HCT116 (cell line): ENCODE results near the gene HEXA. TPM values are rescaled to one million over a fixed set of nuclear protein-coding genes. Genes with fewer than 3 reads are reported as not detected.

Source experiments
- ATAC-seq: fragments of 200-7000 bp; cut with Tn5 transposase; 2 replicates; pipeline ENCODE4 v1.9.1; 2020; ENCODE audit warnings: mild to moderate bottlenecking, moderate library complexity
- Bru-seq: library from RNA; stranded (reverse); fragments of 400-500 nt; gene quantifications from one replicate; lab custom pipeline; 2021; lab: Mats Ljungman, UMichigan
- BruChase-seq, 2 experiments: library from RNA; stranded (reverse); fragments of 400-500 nt; gene quantifications; one replicate each; lab custom pipeline; 2021; lab: Mats Ljungman, UMichigan
- BruUV-seq: library from RNA; stranded (reverse); fragments of 400-500 nt; replicated peaks from 2 replicates; lab custom pipeline; 2021; lab: Mats Ljungman, UMichigan
- CTCF ChIA-PET: fragments of 300-600 bp; sonication (Branson Sonifier 250); formaldehyde crosslinking; loops from one replicate; lab custom pipeline; 2021; ENCODE audit warnings: antibody characterized with exemption; lab: Charles Lee
- POLR2A ChIA-PET: fragments of 300-600, 350-600 bp; sonication (Branson Sonifier 250); formaldehyde crosslinking; loops from one replicate; lab custom pipeline; 2021; ENCODE audit warnings: antibody characterized with exemption; lab: Charles Lee
- RAD21 ChIA-PET, 2 experiments: fragments of 300-600 bp; sonication (Branson Sonifier 250); formaldehyde crosslinking; loops; one replicate each; lab custom pipeline; 2023; ENCODE audit warnings: low total read pairs in 2 of 2; ENCODE audit not compliant: uncharacterized antibody in 2 of 2, unreplicated experiment in 2 of 2, low non-redundant PET in 1 of 2; lab: Charles Lee
- DNase-seq: peaks from one replicate; pipeline ENCODE4 v3.0.0-alpha.2; 2010; ENCODE audit warnings: low read depth, low spot score
- H2AFZ ChIP-seq: fragments of 200-600 bp; shearing (Covaris generic), sonication (generic); 2 replicates; pipeline ENCODE4 v1.6.1; 2017; ENCODE audit warnings: low read depth, mixed run types, mixed read lengths, antibody characterized with exemption, low read length; ENCODE audit not compliant: poor library complexity, severe bottlenecking
- H3K27ac ChIP-seq: 2 replicates; pipeline ENCODE4 v1.5.1; 2012; ENCODE audit warnings: low read depth, low read length
- H3K27me3 ChIP-seq: fragments of 200-600 bp; sonication (generic); 2 replicates; pipeline ENCODE4 v1.6.1; 2016; ENCODE audit warnings: mixed run types, low read length, mixed read lengths; ENCODE audit not compliant: insufficient read depth
- H3K36me3 ChIP-seq, 2 experiments: fragments of 200-500 bp in 1 of 2; fragments of 200-600 bp in 1 of 2; sonication (Bioruptor generic) in 1 of 2; sonication (generic) in 1 of 2; 2 replicates each; pipeline versions ENCODE4 v1.5.1 to v1.6.1; 2014 to 2016; ENCODE audit warnings: low read length in 2 of 2, inconsistent platforms in 1 of 2, mixed read lengths in 1 of 2, mixed run types in 1 of 2; ENCODE audit not compliant: insufficient read depth in 2 of 2, control insufficient read depth in 1 of 2
- H3K4me1 ChIP-seq, 2 experiments: fragments of 200-600 bp in 1 of 2; sonication (generic) in 1 of 2; 2 replicates each; pipeline versions ENCODE4 v1.5.1 to v1.6.1; 2012 to 2017; ENCODE audit warnings: low read length in 2 of 2, inconsistent platforms in 1 of 2, mild to moderate bottlenecking in 1 of 2, mixed read lengths in 1 of 2, mixed run types in 1 of 2, moderate library complexity in 1 of 2; ENCODE audit not compliant: insufficient read depth in 2 of 2, control insufficient read depth in 1 of 2
- H3K4me2 ChIP-seq: fragments of 200-600 bp; sonication (generic); 2 replicates; pipeline ENCODE4 v1.6.1; 2017; ENCODE audit warnings: mixed run types, low read length, mixed read lengths
- H3K4me3 ChIP-seq, 2 experiments: fragments of 200-600 bp in 1 of 2; sonication (generic) in 1 of 2; replicated peaks in 1 of 2; 2 replicates each; pipeline ENCODE4 v1.5.1; 2011 to 2016; ENCODE audit warnings: low read length in 2 of 2, control low read depth in 1 of 2, low read depth in 1 of 2, mild to moderate bottlenecking in 1 of 2, mixed read lengths in 1 of 2, mixed run types in 1 of 2
- H3K79me2 ChIP-seq: fragments of 200-600 bp; sonication (generic); 2 replicates; pipeline ENCODE4 v1.6.1; 2017; ENCODE audit warnings: mild to moderate bottlenecking, mixed run types, low read length, moderate library complexity, mixed read lengths; ENCODE audit not compliant: insufficient read depth
- H3K9ac ChIP-seq: fragments of 200-600 bp; sonication (generic); 2 replicates; pipeline ENCODE4 v1.6.1; 2016; ENCODE audit warnings: low read length, mixed read lengths
- H3K9me2 ChIP-seq: fragments of 200-600 bp; sonication (generic), shearing (Covaris generic); 2 replicates; pipeline ENCODE4 v1.6.1; 2017; ENCODE audit warnings: mixed run types, mild to moderate bottlenecking, moderate library complexity; ENCODE audit not compliant: insufficient read depth
- H3K9me3 ChIP-seq, 2 experiments: fragments of 200-500 bp in 1 of 2; fragments of 200-600 bp in 1 of 2; sonication (Bioruptor generic) in 1 of 2; sonication (generic) in 1 of 2; 2 replicates each; pipeline ENCODE4 v1.6.1; 2014 to 2017; ENCODE audit warnings: low read length in 2 of 2, mixed read lengths in 2 of 2, inconsistent platforms in 1 of 2, low read depth in 1 of 2, mild to moderate bottlenecking in 1 of 2, mixed run types in 1 of 2, moderate library complexity in 1 of 2; ENCODE audit not compliant: control insufficient read depth in 1 of 2, insufficient read depth in 1 of 2
- H4K20me1 ChIP-seq: fragments of 200-600 bp; sonication (generic), shearing (Covaris generic); 2 replicates; pipeline ENCODE4 v1.6.1; 2017; ENCODE audit warnings: mixed run types, mild to moderate bottlenecking, moderate library complexity; ENCODE audit not compliant: insufficient read depth
- ATF3 ChIP-seq: IDR thresholded peaks from 2 replicates; pipeline ENCODE4 v1.6.1; 2012
- CBX3 ChIP-seq: IDR thresholded peaks from 2 replicates; pipeline ENCODE4 v1.6.1; 2012; ENCODE audit warnings: low read depth
- CEBPB ChIP-seq: IDR thresholded peaks from 2 replicates; pipeline ENCODE4 v1.6.1; 2012; ENCODE audit warnings: low read depth
- CTCF ChIP-seq, 3 experiments: fragments of 200-600 bp in 1 of 3; sonication (generic) in 1 of 3; IDR thresholded peaks in 2 of 3; conservative IDR thresholded peaks in 1 of 3; 2 replicates each; pipeline ENCODE4 v1.5.1; 2012 to 2017; ENCODE audit warnings: low read depth in 2 of 3, low read length in 2 of 3, antibody characterized with exemption in 1 of 3, borderline replicate concordance in 1 of 3, control low read depth in 1 of 3, mild to moderate bottlenecking in 1 of 3, mixed read lengths in 1 of 3, mixed run types in 1 of 3, moderate library complexity in 1 of 3; ENCODE audit not compliant: insufficient read depth in 1 of 3
- EGR1 ChIP-seq: IDR thresholded peaks from 2 replicates; pipeline ENCODE4 v1.6.1; 2012; ENCODE audit warnings: low read depth
- ELF1 ChIP-seq: IDR thresholded peaks from 2 replicates; pipeline ENCODE4 v1.6.1; 2012; ENCODE audit warnings: low read depth, borderline replicate concordance
- EZH2 ChIP-seq: fragments of 200-600 bp; sonication (generic); IDR thresholded peaks from 2 replicates; pipeline ENCODE4 v1.6.1; 2017; ENCODE audit warnings: antibody characterized with exemption, mixed run types
- EZH2phosphoT487 ChIP-seq: fragments of 200-600 bp; IDR thresholded peaks from 2 replicates; pipeline ENCODE4 v1.6.1; 2018; ENCODE audit warnings: antibody characterized with exemption, borderline replicate concordance
- POLR2A ChIP-seq: IDR thresholded peaks from 2 replicates; pipeline ENCODE4 v1.7.0; 2011; ENCODE audit warnings: borderline replicate concordance; ENCODE audit not compliant: insufficient read depth, insufficient read length; ENCODE audit errors: extremely low read depth
- POLR2AphosphoS5 ChIP-seq: IDR thresholded peaks from 2 replicates; pipeline ENCODE4 v1.6.1; 2011; ENCODE audit warnings: mild to moderate bottlenecking, low read depth, low read length, moderate library complexity
- RAD21 ChIP-seq: IDR thresholded peaks from 2 replicates; pipeline ENCODE4 v1.6.1; 2012; ENCODE audit warnings: low read depth, mild to moderate bottlenecking
- SIN3A ChIP-seq: IDR thresholded peaks from 2 replicates; pipeline ENCODE4 v1.6.1; 2012; ENCODE audit warnings: low read depth
- SP1 ChIP-seq: IDR thresholded peaks from 2 replicates; pipeline ENCODE4 v1.6.1; 2012; ENCODE audit warnings: low read depth
- SRF ChIP-seq: IDR thresholded peaks from 2 replicates; pipeline ENCODE4 v1.6.1; 2012; ENCODE audit warnings: low read depth
- TCF7L2 ChIP-seq: IDR thresholded peaks from 2 replicates; pipeline ENCODE4 v1.7.0; 2011; ENCODE audit warnings: borderline replicate concordance, inconsistent platforms; ENCODE audit not compliant: insufficient read depth, insufficient read length; ENCODE audit errors: extremely low read depth
- YY1 ChIP-seq: IDR thresholded peaks from 2 replicates; pipeline ENCODE4 v1.6.1; 2011; ENCODE audit warnings: low read length, low read depth, moderate library complexity, mild to moderate bottlenecking; ENCODE audit not compliant: insufficient replicate concordance; ENCODE audit errors: extremely low read depth
- intact Hi-C: fragments of 100-400 bp; cut with micrococcal nuclease; formaldehyde crosslinking; loops from 2 replicates; pipeline ENCODE4 v1.10.0; 2022
- long read RNA-seq: library from polyadenylated mRNA; unstranded; transcript quantifications from one replicate; pipeline ENCODE4 v2.0.0, GENCODE V29; 2021; ENCODE audit not compliant: unreplicated experiment
- polyA plus RNA-seq: library from polyadenylated mRNA; unstranded; fragments of >200 nt; gene quantifications from 2 replicates; pipeline ENCODE4 v1.2.1, GENCODE V29; 2012; ENCODE audit warnings: missing spikeins
- total RNA-seq: library from RNA; stranded (reverse); gene quantifications from one replicate; pipeline ENCODE4 v1.2.1, GENCODE V29; 2021; ENCODE audit not compliant: unreplicated experiment
- TF ChIP-seq, protein P1 (sequence below): IDR thresholded peaks from 2 replicates; pipeline ENCODE4 v1.6.1; 2011; ENCODE audit warnings: mild to moderate bottlenecking, low read length, moderate library complexity; ENCODE audit not compliant: insufficient replicate concordance; ENCODE audit errors: extremely low read depth

HEXA gene
- total RNA-seq (57.1 TPM), Bru-seq, nascent RNA (percentile 76 among the genes with signal in this experiment), BruChase-seq, experiment 1, labeled RNA remaining after a 6-hour chase (percentile 91 among the genes with signal in this experiment), BruChase-seq, experiment 2, labeled RNA remaining after a 2-hour chase (percentile 91 among the genes with signal in this experiment)
- 62.6 and 70.4 TPM in 2 replicates for polyA plus RNA-seq
- long read RNA-seq, full-length matches to known transcripts: 37 of 56 reads
- long read RNA-seq, partial matches to known transcripts: 3 of 56 reads
- long read RNA-seq, other reads (novel, unspliced or antisense): 16 of 56 reads

- ATAC-seq (peak; percentile 83), DNase-seq (peak; percentile 81)
- BruUV-seq: TSS peak; percentile 94
- Histone ChIP-seq H3K9me3 (no peaks in the 10 kb centered on the region), H3K4me3 (peak within 1 kb of the TSS; percentile 77 to 82), H3K4me2 (peak within 1 kb of the TSS; percentile 83), H3K27me3 (no peaks in the 10 kb centered on the region; the same call in 1 of the 2 replicates), H3K9ac (peak within 1 kb of the TSS; percentile 80), H3K9me2 (no peaks in the 10 kb centered on the region), H3K4me1 (peaks cover 0 to 24% of the 10 kb centered on the region in 2 experiments; a peak in 2 of 4 replicates), H3K27ac (peak within 1 kb of the TSS; percentile 53), H3K36me3 (no peaks in the 10 kb centered on the region), H2AFZ (peak within 1 kb of the TSS; percentile 76), H3K79me2 (peaks cover 43% of the 10 kb centered on the region), H4K20me1 (no peaks in the 10 kb centered on the region)
- ChIA-PET POLR2A (interaction anchor here (1.4 kb wide), 1 partner anchor 13 kb away, joined by 3 read pairs; no protein-coding TSS in a partner anchor), RAD21 (no interaction called here), CTCF (no interaction called here)
- intact Hi-C loops: no loop called here
- TF ChIP-seq ATF3 (no peak; the same call in 1 of the 2 replicates), POLR2A (no peak), SIN3A (peak; percentile 98), EZH2 (no peak), CBX3 (peak; percentile 96), POLR2AphosphoS5 (peak; percentile 79), SP1 (peak; percentile 70), YY1 (no peak), CTCF (IDR thresholded peaks at IDR 0.05 in 2 of 3, conservative IDR thresholded peaks at IDR 0.05 in 1 of 3; ENCODE audit: borderline replicate concordance in 1 of 3, insufficient read depth in 1 of 3, low read depth in 2 of 3, low read length in 2 of 3) (no peak), EZH2phosphoT487 (no peak), TCF7L2 (no peak), ELF1 (peak; percentile 62), CEBPB (no peak), RAD21 (0 out of 2 replicates have a peak, but pooled peaks have one; percentile 15), SRF (no peak), EGR1 (no peak)
- TF ChIP-seq, protein P1, sequence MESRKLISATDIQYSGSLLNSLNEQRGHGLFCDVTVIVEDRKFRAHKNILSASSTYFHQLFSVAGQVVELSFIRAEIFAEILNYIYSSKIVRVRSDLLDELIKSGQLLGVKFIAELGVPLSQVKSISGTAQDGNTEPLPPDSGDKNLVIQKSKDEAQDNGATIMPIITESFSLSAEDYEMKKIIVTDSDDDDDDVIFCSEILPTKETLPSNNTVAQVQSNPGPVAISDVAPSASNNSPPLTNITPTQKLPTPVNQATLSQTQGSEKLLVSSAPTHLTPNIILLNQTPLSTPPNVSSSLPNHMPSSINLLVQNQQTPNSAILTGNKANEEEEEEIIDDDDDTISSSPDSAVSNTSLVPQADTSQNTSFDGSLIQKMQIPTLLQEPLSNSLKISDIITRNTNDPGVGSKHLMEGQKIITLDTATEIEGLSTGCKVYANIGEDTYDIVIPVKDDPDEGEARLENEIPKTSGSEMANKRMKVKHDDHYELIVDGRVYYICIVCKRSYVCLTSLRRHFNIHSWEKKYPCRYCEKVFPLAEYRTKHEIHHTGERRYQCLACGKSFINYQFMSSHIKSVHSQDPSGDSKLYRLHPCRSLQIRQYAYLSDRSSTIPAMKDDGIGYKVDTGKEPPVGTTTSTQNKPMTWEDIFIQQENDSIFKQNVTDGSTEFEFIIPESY: no peak
Measured at GRCh38 chr15:72375846-72376581, at the start of gene HEXA. HEXA (minus strand) TSS chr15:72376014; CDS start chr15:72375972, 42 bp downstream.
